IMR-90 (cell line): ENCODE results near the gene ZNF280A. TPM values are rescaled to one million over a fixed set of nuclear protein-coding genes. Genes with fewer than 3 reads are reported as not detected.
"Not testable (repeated sequence)": the region's sequence is repeated elsewhere in the genome, so short reads cannot be mapped to it uniquely, and the experiment has no call there.

Experiments used
- ATAC-seq: fragments of 200-7000 bp; cut with Tn5 transposase; 2 replicates; pipeline ENCODE4 v1.9.1; 2020; ENCODE audit warnings: low read depth, mild to moderate bottlenecking, moderate library complexity
- BruUV-seq: library from RNA; stranded (reverse); fragments of 400-500 nt; replicated peaks from 2 replicates; lab custom pipeline; 2021; lab: Mats Ljungman, UMichigan
- CTCF ChIA-PET: fragments of 300-600 bp; formaldehyde crosslinking; extraction: SDS; loops from one replicate; lab custom pipeline; 2021; ENCODE audit warnings: antibody characterized with exemption; lab: Yijun Ruan, JAX
- POLR2A ChIA-PET: fragments of 300-600 bp; sonication (Branson Sonifier 250); formaldehyde crosslinking; loops from one replicate; lab custom pipeline; 2022; ENCODE audit warnings: antibody characterized with exemption; ENCODE audit not compliant: unreplicated experiment; lab: Charles Lee
- DNase-seq: peaks from one replicate; pipeline ENCODE4 v3.0.0; 2013
- H2AFZ ChIP-seq: replicated peaks from 2 replicates; pipeline ENCODE3; 2013; ENCODE audit warnings: low read length, mild to moderate bottlenecking; ENCODE audit not compliant: poor library complexity
- H2AK5ac ChIP-seq: 2 replicates; pipeline ENCODE4 v1.6.1; 2013; ENCODE audit warnings: low read depth, low read length, inconsistent platforms
- H2AK9ac ChIP-seq: replicated peaks from 2 replicates; pipeline ENCODE3; 2013; ENCODE audit warnings: mild to moderate bottlenecking, low read depth, low read length, moderate library complexity; ENCODE audit not compliant: poor library complexity
- H2BK120ac ChIP-seq: 2 replicates; pipeline ENCODE4 v1.6.1; 2013; ENCODE audit warnings: low read depth, low read length, inconsistent platforms
- H2BK15ac ChIP-seq: 3 replicates; pipeline ENCODE4 v1.6.1; 2013; ENCODE audit warnings: low read depth, low read length, inconsistent platforms
- H2BK20ac ChIP-seq: 2 replicates; pipeline ENCODE4 v1.6.1; 2013; ENCODE audit warnings: low read depth, mild to moderate bottlenecking, inconsistent platforms, low read length, moderate library complexity
- H2BK5ac ChIP-seq: 2 replicates; pipeline ENCODE4 v1.6.1; 2013; ENCODE audit warnings: mild to moderate bottlenecking, low read depth, low read length, inconsistent platforms; ENCODE audit not compliant: poor library complexity, severe bottlenecking
- H3K14ac ChIP-seq: replicated peaks from 2 replicates; pipeline ENCODE4 v1.6.1; 2013; ENCODE audit warnings: low read depth, low read length, inconsistent platforms
- H3K18ac ChIP-seq: 2 replicates; pipeline ENCODE4 v1.6.1; 2013; ENCODE audit warnings: low read depth, low read length, control low read depth
- H3K23ac ChIP-seq: 2 replicates; pipeline ENCODE4 v1.6.1; 2013; ENCODE audit warnings: low read depth, low read length, inconsistent platforms
- H3K27ac ChIP-seq: 2 replicates; pipeline ENCODE4 v1.5.1; 2013; ENCODE audit warnings: mild to moderate bottlenecking, control low read depth, low read length; ENCODE audit not compliant: insufficient read depth
- H3K27me3 ChIP-seq: 2 replicates; pipeline ENCODE4 v1.6.1; 2013; ENCODE audit warnings: low read length; ENCODE audit not compliant: control insufficient read depth, insufficient read depth
- H3K36me3 ChIP-seq: 2 replicates; pipeline ENCODE4 v1.6.1; 2013; ENCODE audit warnings: low read length, mixed read lengths; ENCODE audit not compliant: control insufficient read depth, insufficient read depth
- H3K4ac ChIP-seq: 2 replicates; pipeline ENCODE4 v1.6.1; 2013; ENCODE audit warnings: low read depth, low read length, inconsistent platforms
- H3K4me1 ChIP-seq: 2 replicates; pipeline ENCODE4 v1.6.1; 2013; ENCODE audit warnings: low read length, mixed read lengths; ENCODE audit not compliant: control insufficient read depth, insufficient read depth
- H3K4me2 ChIP-seq: 2 replicates; pipeline ENCODE4 v1.6.1; 2013; ENCODE audit warnings: low read depth, mild to moderate bottlenecking, control low read depth, low read length, moderate library complexity
- H3K4me3 ChIP-seq: 2 replicates; pipeline ENCODE4 v1.5.1; 2013; ENCODE audit warnings: low read depth, mild to moderate bottlenecking, control low read depth, low read length, moderate library complexity; ENCODE audit not compliant: insufficient read depth
- H3K56ac ChIP-seq: 2 replicates; pipeline ENCODE4 v1.6.1; 2013; ENCODE audit warnings: low read length, inconsistent platforms; ENCODE audit not compliant: insufficient read depth; ENCODE audit errors: extremely low read depth
- H3K79me1 ChIP-seq, 2 experiments: 2 replicates each; pipeline ENCODE4 v1.6.1; 2013; ENCODE audit warnings: low read length in 2 of 2, inconsistent platforms in 1 of 2, low read depth in 1 of 2
- H3K9ac ChIP-seq: 2 replicates; pipeline ENCODE4 v1.6.1; 2013; ENCODE audit warnings: low read depth, low read length, control low read depth
- H3K9me1 ChIP-seq: 2 replicates; pipeline ENCODE4 v1.6.1; 2013; ENCODE audit warnings: low read length, inconsistent platforms; ENCODE audit not compliant: insufficient read depth
- H3K9me3 ChIP-seq: 2 replicates; pipeline ENCODE4 v1.6.1; 2013; ENCODE audit warnings: low read length; ENCODE audit not compliant: control insufficient read depth, insufficient read depth
- H4K20me1 ChIP-seq: 2 replicates; pipeline ENCODE4 v1.6.1; 2013; ENCODE audit warnings: low read length, inconsistent platforms; ENCODE audit not compliant: insufficient read depth
- H4K5ac ChIP-seq: 2 replicates; pipeline ENCODE4 v1.6.1; 2013; ENCODE audit warnings: mild to moderate bottlenecking, low read depth, low read length, control low read depth
- H4K8ac ChIP-seq, 2 experiments: 2 replicates each; pipeline ENCODE4 v1.6.1; 2013; ENCODE audit warnings: low read depth in 2 of 2, low read length in 2 of 2, control low read depth in 1 of 2, inconsistent platforms in 1 of 2
- H4K91ac ChIP-seq: 2 replicates; pipeline ENCODE4 v1.6.1; 2013; ENCODE audit warnings: low read depth, low read length, inconsistent platforms; ENCODE audit not compliant: insufficient read depth
- whole genome bisulfite sequencing, 2 experiments: methylation state at CpG; one replicate each; pipeline versions ENCODE4 v1.1.5 to v1.1.7; 2013; ENCODE audit warnings: missing lambda C conversion rate in 2 of 2; ENCODE audit not compliant: insufficient read length in 1 of 2; ENCODE audit errors: extremely low coverage in 2 of 2; 5-methylcytosine and 5-hydroxymethylcytosine counted together
- dilution Hi-C: fragments of 300-500 bp; cut with HindIII; formaldehyde crosslinking; loops from one replicate; pipeline ENCODE4 v1.14.3; 2018; ENCODE audit warnings: low sequenced_read_pairs; ENCODE audit not compliant: unreplicated experiment
- in situ Hi-C: fragments of 300-500 bp; cut with MboI; formaldehyde crosslinking; loops from 3 replicates; pipeline ENCODE4 v1.14.3; 2019; ENCODE audit warnings: low sequenced_read_pairs, inconsistent platforms, mixed read lengths
- intact Hi-C: fragments of 100-400 bp; cut with micrococcal nuclease; formaldehyde crosslinking; loops from 2 replicates; pipeline ENCODE4 v1.10.0; 2022
- polyA plus RNA-seq, 3 experiments: library from polyadenylated mRNA; depleted of rRNA; stranded (reverse); fragments of >200 nt; gene quantifications; 2 replicates each; pipeline ENCODE4 v1.2.3, GENCODE V29; 2012; ENCODE audit warnings: low replicate concordance in 1 of 3
- total RNA-seq: library from RNA; depleted of rRNA; stranded (reverse); fragments of >200 nt; gene quantifications from 2 replicates; pipeline ENCODE4 v1.2.3, GENCODE V29; 2012

The ZNF280A gene
- total and polyA plus RNA-seq, 2 of the 4 experiments (the other 2 are of a cell fraction) = not detected

- DNase-seq, H3K4me3 ChIP-seq, H2BK120ac ChIP-seq, H3K4me2 ChIP-seq, H4K20me1 ChIP-seq, H3K27ac ChIP-seq, H3K9me3 ChIP-seq, H3K18ac ChIP-seq, H3K56ac ChIP-seq, H3K9ac ChIP-seq, H3K4me1 ChIP-seq, ATAC-seq, H4K8ac ChIP-seq, H2BK20ac ChIP-seq, POLR2A ChIA-PET, CTCF ChIA-PET, H2BK15ac ChIP-seq, H4K91ac ChIP-seq, H2AK5ac ChIP-seq, H2BK5ac ChIP-seq, H3K23ac ChIP-seq, H3K36me3 ChIP-seq, H3K79me1 ChIP-seq, dilution Hi-C loops, BruUV-seq, H3K4ac ChIP-seq, H2AFZ ChIP-seq, H2AK9ac ChIP-seq, H3K9me1 ChIP-seq, H3K14ac ChIP-seq, H3K27me3 ChIP-seq, H4K5ac ChIP-seq: not testable (repeated sequence)
- WGBS, 2 experiments = no CpG with 5 or more reads among the region's 11 CpGs
- intact Hi-C loops (loop anchor here (10.0 kb wide), 1 partner anchor 666 kb away; no protein-coding TSS in a partner anchor), in situ Hi-C loops (loop anchor here (10.0 kb wide), 2 partner anchors 106 to 476 kb away; no protein-coding TSS in a partner anchor)
Observed at GRCh38 chr22:22468794-22469469, 51.1 kb downstream of the ZNF280A start.
